Choroid plexus epithelial cell (primary cell): ENCODE data around the gene ANKRD39.
"Not testable (repeated sequence)": the region's sequence is repeated elsewhere in the genome, so short reads cannot be mapped to it uniquely, and the experiment has no call there.

Experiments used
- DNase-seq: peaks from one replicate; pipeline ENCODE4 v3.0.0-alpha.2; 2010; ENCODE audit warnings: low read depth
- H3K4me3 ChIP-seq: 2 replicates; pipeline ENCODE4 v1.5.1; 2011; ENCODE audit warnings: low read depth, mild to moderate bottlenecking, control low read depth, low read length, moderate library complexity
- CTCF ChIP-seq: conservative IDR thresholded peaks from 2 replicates; pipeline ENCODE4 v1.5.1; 2011; ENCODE audit warnings: low read depth, mild to moderate bottlenecking, control low read depth, inconsistent platforms, low read length, moderate library complexity

Gene ANKRD39

GRCh38 chr2:96866986-96867755, 9.4 kb upstream of the ANKRD39 start:
- no peak for TF ChIP-seq CTCF
- H3K4me3 ChIP-seq, result peak overlapping the region; percentile 89
- no peak for DNase-seq

GRCh38 chr2:96866586-96866985, 8.8 kb upstream of the ANKRD39 start:
- no peak for DNase-seq
- peak overlapping the region; percentile 89 for H3K4me3 ChIP-seq
- no peak for TF ChIP-seq CTCF

GRCh38 chr2:96866149-96866548, 8.3 kb upstream of the ANKRD39 start:
- H3K4me3 ChIP-seq, result no peak overlapping the region
- no peak for TF ChIP-seq CTCF
- no peak for DNase-seq

GRCh38 chr2:96865654-96866053, 7.8 kb upstream of the ANKRD39 start:
- H3K4me3 ChIP-seq, result no peak overlapping the region
- TF ChIP-seq CTCF, result no peak
- no peak for DNase-seq

GRCh38 chr2:96864343-96865091, 6.7 kb upstream of the ANKRD39 start:
- no peak for DNase-seq
- no peak overlapping the region for H3K4me3 ChIP-seq
- peak; percentile 4 for TF ChIP-seq CTCF

GRCh38 chr2:96863575-96864342, 5.9 kb upstream of the ANKRD39 start:
- no peak for TF ChIP-seq CTCF
- DNase-seq, result no peak
- no peak overlapping the region for H3K4me3 ChIP-seq

GRCh38 chr2:96863056-96863455, 5.2 kb upstream of the ANKRD39 start:
- DNase-seq, H3K4me3 ChIP-seq: not testable (repeated sequence)
